Fibroblast of villous mesenchyme (primary cell): ENCODE measurements around the gene CRHR1. TPM values are rescaled to one million over a fixed set of nuclear protein-coding genes. Genes with fewer than 3 reads are reported as not detected.

Experiments used
- DNase-seq: peaks from one replicate; pipeline ENCODE4 v3.0.0-alpha.2; 2010; ENCODE audit warnings: low read depth
- H3K4me3 ChIP-seq: 2 replicates; pipeline ENCODE4 v1.5.1; 2011; ENCODE audit warnings: low read depth, mild to moderate bottlenecking, low read length
- total RNA-seq: library from RNA; depleted of rRNA; stranded (reverse); fragments of >200 nt; gene quantifications from 2 replicates; pipeline ENCODE4 v1.2.3, GENCODE V29; 2012
- TF ChIP-seq, protein P1 (sequence below): IDR thresholded peaks from 2 replicates; pipeline ENCODE4 v1.5.1; 2012; ENCODE audit warnings: low read depth, mild to moderate bottlenecking, low read length; ENCODE audit not compliant: insufficient read depth

Gene CRHR1
- total RNA-seq, 1 donor, result not detected

DNA sequence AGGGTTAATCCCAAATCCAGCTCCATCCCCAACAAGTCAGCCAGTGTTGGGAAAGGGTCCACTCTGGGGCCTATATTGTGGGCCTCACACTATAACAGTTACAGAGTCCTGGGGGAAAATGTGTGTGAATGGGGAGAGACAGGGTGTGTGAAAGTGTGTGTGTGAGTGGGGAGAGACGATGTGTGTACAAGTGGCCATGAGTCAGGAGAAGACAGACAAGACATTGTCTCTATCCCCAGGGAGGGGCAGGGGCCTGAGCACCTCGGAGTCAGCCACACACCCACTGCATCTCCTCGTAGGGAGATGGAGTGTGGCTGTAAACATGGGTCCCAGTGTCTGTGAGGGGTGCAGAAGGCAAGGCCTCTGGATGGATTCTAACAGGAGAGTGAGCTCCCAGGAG, 2.9 kb downstream of the CRHR1 start:
- no peak for DNase-seq
- no peak overlapping the region for H3K4me3 ChIP-seq
- TF ChIP-seq, protein P1, sequence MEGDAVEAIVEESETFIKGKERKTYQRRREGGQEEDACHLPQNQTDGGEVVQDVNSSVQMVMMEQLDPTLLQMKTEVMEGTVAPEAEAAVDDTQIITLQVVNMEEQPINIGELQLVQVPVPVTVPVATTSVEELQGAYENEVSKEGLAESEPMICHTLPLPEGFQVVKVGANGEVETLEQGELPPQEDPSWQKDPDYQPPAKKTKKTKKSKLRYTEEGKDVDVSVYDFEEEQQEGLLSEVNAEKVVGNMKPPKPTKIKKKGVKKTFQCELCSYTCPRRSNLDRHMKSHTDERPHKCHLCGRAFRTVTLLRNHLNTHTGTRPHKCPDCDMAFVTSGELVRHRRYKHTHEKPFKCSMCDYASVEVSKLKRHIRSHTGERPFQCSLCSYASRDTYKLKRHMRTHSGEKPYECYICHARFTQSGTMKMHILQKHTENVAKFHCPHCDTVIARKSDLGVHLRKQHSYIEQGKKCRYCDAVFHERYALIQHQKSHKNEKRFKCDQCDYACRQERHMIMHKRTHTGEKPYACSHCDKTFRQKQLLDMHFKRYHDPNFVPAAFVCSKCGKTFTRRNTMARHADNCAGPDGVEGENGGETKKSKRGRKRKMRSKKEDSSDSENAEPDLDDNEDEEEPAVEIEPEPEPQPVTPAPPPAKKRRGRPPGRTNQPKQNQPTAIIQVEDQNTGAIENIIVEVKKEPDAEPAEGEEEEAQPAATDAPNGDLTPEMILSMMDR, result no peak

GRCh38 chr17:45787656-45788055, 3.5 kb downstream of the CRHR1 start:
- TF ChIP-seq, protein P1, result no peak
- no peak overlapping the region for H3K4me3 ChIP-seq
- DNase-seq, result no peak

- TF ChIP-seq, protein P1, result no peak
- DNase-seq, result no peak
- no peak overlapping the region for H3K4me3 ChIP-seq
These were observed 3.9 kb downstream of the CRHR1 start for GRCh38 chr17:45788057-45788456.

- DNase-seq, result no peak
- H3K4me3 ChIP-seq, result no peak overlapping the region
- TF ChIP-seq, protein P1, result no peak
These were observed 5.8 kb downstream of the CRHR1 start for GRCh38 chr17:45789874-45790273.

- DNase-seq, result peak; percentile 16
- TF ChIP-seq, protein P1, result no peak
- H3K4me3 ChIP-seq, result no peak overlapping the region
These were observed 6.3 kb downstream of the CRHR1 start for GRCh38 chr17:45790296-45790922.

- no peak overlapping the region for H3K4me3 ChIP-seq
- DNase-seq, result no peak
- TF ChIP-seq, protein P1, result no peak
These were observed 7.0 kb downstream of the CRHR1 start for GRCh38 chr17:45791041-45791582.

DNA sequence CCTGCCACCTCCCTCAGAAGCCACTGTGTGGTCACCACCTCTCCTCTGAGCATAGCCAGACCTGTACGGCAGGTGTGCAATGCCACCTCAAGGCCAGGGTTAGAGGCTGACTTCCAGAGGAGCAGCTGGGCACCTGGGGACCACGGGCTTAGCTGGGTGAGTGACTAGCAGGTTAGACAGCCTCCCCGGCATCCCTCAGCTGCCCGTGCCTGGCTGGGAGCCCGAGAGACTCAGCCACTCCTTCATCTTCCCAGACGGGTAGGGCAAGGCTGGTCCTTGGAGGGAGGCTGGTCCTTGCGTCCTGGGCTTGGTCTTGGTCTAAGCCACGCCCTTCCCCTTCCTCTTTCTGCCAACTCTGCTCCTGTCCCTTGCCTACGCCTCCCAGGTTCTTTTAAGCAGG, 7.8 kb downstream of the CRHR1 start:
- DNase-seq, result no peak
- TF ChIP-seq, protein P1, result no peak
- no peak overlapping the region for H3K4me3 ChIP-seq
